Ovary (tissue), 3 donors: ENCODE results near the gene PLK5.

Source experiments
- CTCF ChIP-seq, 3 donors: fragments of 450-650 bp in 2 of 3; fragments of 200-600 bp in 1 of 3; IDR thresholded peaks; one replicate each; pipeline versions ENCODE4 v1.5.1 to v1.8.0; 2016 to 2022; ENCODE audit warnings: antibody characterized with exemption in 3 of 3, mild to moderate bottlenecking in 1 of 3
- EP300 ChIP-seq: sonication (generic); formaldehyde crosslinking; IDR thresholded peaks from one replicate; pipeline ENCODE4 v1.6.1; 2017; ENCODE audit warnings: antibody characterized with exemption
- donor health status: DM: no; HTN: no; CAD: no.

DNA sequence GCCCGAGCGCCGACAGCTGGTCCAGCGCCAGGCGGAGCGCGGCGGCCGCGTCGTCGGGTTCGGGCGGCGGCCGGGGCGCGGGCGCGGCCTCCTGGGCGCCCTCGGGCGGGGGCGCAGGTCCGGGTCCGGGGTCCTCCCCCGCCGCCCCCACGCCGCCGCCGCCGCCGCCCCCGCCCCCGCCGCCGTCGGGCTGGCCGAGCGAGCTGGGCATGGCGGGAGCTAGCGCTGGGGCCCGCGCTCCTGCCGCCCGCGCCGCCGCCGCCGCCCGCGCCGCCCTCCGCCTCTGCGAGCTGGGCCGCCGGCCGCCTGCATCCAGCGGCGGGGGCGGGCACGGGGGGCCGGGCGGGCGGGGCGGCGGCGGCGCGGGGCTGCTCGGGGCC is 44.0 kb downstream of the PLK5 start:
- TF ChIP-seq CTCF (IDR thresholded peaks at IDR 0.05) (no peak), EP300 (no peak)
